Gastroesophageal sphincter (tissue), 4 donors: Measurements from ENCODE around the gene COA3. TPM values are rescaled to one million over a fixed set of nuclear protein-coding genes. Genes with fewer than 3 reads are reported as not detected.
A peak's percentile ranks its signal among the peaks of the same experiment; 100 is the strongest.

Experiments
- ATAC-seq: fragments of 150-250 bp; one replicate; pipeline ENCODE4 v1.9.1; 2016; ENCODE audit warnings: mild to moderate bottlenecking, moderate library complexity
- H3K27ac ChIP-seq, 4 donors: fragments of 200-600 bp; sonication (generic) in 3 of 4; 1 replicate in 3 of 4; 2 replicates in 1 of 4; pipeline ENCODE4 v1.5.1; 2016 to 2019
- H3K27me3 ChIP-seq: fragments of 200-600 bp; sonication (generic); one replicate; pipeline ENCODE4 v1.5.1; 2019
- H3K36me3 ChIP-seq, 2 donors: fragments of 200-600 bp; sonication (generic); one replicate each; pipeline ENCODE4 v1.5.1; 2019; ENCODE audit warnings: control low read depth in 1 of 2
- H3K4me1 ChIP-seq, 3 donors: fragments of 200-600 bp; sonication (generic); 1 replicate in 2 of 3; 2 replicates in 1 of 3; pipeline ENCODE4 v1.5.1; 2016 to 2019; ENCODE audit warnings: control low read depth in 2 of 3
- H3K4me3 ChIP-seq, 2 donors: fragments of 200-600 bp; sonication (generic); one replicate each; pipeline ENCODE4 v1.5.1; 2019; ENCODE audit warnings: mild to moderate bottlenecking in 1 of 2, moderate library complexity in 1 of 2
- H3K9me3 ChIP-seq, 3 donors: fragments of 200-600 bp; sonication (generic); one replicate each; pipeline ENCODE4 v1.5.1; 2017 to 2019; ENCODE audit warnings: control low read depth in 2 of 3
- EP300 ChIP-seq: sonication (generic); formaldehyde crosslinking; IDR thresholded peaks from one replicate; pipeline ENCODE4 v1.6.1; 2017; ENCODE audit warnings: antibody characterized with exemption, mild to moderate bottlenecking
- POLR2A ChIP-seq, 2 donors: fragments of 450-650 bp; IDR thresholded peaks; one replicate each; pipeline ENCODE4 v1.6.1; 2017; ENCODE audit warnings: antibody characterized with exemption in 2 of 2, mild to moderate bottlenecking in 2 of 2, moderate library complexity in 1 of 2
- POLR2AphosphoS5 ChIP-seq: sonication (generic); formaldehyde crosslinking; IDR thresholded peaks from one replicate; pipeline ENCODE4 v1.6.1; 2017; ENCODE audit warnings: antibody characterized with exemption
- WGBS, 2 donors: methylation state at CpG; one replicate each; pipeline ENCODE4 v1.1.5; 2018; ENCODE audit warnings: low coverage in 1 of 2; 5-methylcytosine and 5-hydroxymethylcytosine counted together
- total RNA-seq, 4 donors: library from RNA; depleted of rRNA; stranded (reverse); fragments of >200 nt; gene quantifications; one replicate each; pipeline ENCODE4 v1.1.0, GENCODE V29; 2016
- TF ChIP-seq, protein P1 (sequence below), 4 experiments: fragments of 200-600 bp in 2 of 4; fragments of 450-650 bp in 2 of 4; sonication (generic) in 1 of 4; IDR thresholded peaks; one replicate each; pipeline ENCODE4 v1.5.1; 2017 to 2019; ENCODE audit warnings: antibody characterized with exemption in 4 of 4, mild to moderate bottlenecking in 2 of 4, moderate library complexity in 2 of 4

The COA3 gene
- total RNA-seq, 4 donors from 2014 or later = 55.3 to 81.4 (median 66.8) TPM

- TF ChIP-seq POLR2AphosphoS5 (no peak), POLR2A (IDR thresholded peaks at IDR 0.05) (no peak), EP300 (no peak)
- TF ChIP-seq, protein P1, sequence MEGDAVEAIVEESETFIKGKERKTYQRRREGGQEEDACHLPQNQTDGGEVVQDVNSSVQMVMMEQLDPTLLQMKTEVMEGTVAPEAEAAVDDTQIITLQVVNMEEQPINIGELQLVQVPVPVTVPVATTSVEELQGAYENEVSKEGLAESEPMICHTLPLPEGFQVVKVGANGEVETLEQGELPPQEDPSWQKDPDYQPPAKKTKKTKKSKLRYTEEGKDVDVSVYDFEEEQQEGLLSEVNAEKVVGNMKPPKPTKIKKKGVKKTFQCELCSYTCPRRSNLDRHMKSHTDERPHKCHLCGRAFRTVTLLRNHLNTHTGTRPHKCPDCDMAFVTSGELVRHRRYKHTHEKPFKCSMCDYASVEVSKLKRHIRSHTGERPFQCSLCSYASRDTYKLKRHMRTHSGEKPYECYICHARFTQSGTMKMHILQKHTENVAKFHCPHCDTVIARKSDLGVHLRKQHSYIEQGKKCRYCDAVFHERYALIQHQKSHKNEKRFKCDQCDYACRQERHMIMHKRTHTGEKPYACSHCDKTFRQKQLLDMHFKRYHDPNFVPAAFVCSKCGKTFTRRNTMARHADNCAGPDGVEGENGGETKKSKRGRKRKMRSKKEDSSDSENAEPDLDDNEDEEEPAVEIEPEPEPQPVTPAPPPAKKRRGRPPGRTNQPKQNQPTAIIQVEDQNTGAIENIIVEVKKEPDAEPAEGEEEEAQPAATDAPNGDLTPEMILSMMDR (IDR thresholded peaks at IDR 0.05) = no peak
- ATAC-seq = no peak
- Histone ChIP-seq H3K27ac (peak overlapping the region in 3 of 4 donors; percentile 67 to 79 (median 70)), H3K9me3 (no peaks in the 10 kb centered on the region), H3K4me1 (peaks cover 0 to 37% (median 10%) of the 10 kb centered on the region in 3 donors), H3K27me3 (peaks cover 36% of the 10 kb centered on the region), H3K36me3 (no peaks in the 10 kb centered on the region), H3K4me3 (peak overlapping the region; percentile 33 to 69)
- WGBS, 2 donors = 30 to 35% methylated on average over 5 to 9 of the region's 12 CpGs
Measured at GRCh38 chr17:42761638-42762037, 36.9 kb downstream of the COA3 start.

- no CpG with 5 or more reads among the region's 92 CpGs for WGBS, 2 donors
- Histone ChIP-seq H3K4me3 (peak within 1 kb of the TSS; percentile 33 to 69), H3K27ac (peak within 1 kb of the TSS in 3 of 4 donors; percentile 67 to 79 (median 70)), H3K9me3 (no peaks in the 10 kb centered on the region), H3K27me3 (peaks cover 34% of the 10 kb centered on the region), H3K4me1 (peaks cover 0 to 37% (median 10%) of the 10 kb centered on the region in 3 donors), H3K36me3 (no peaks in the 10 kb centered on the region)
- TF ChIP-seq EP300 = no peak
- TF ChIP-seq POLR2A (IDR thresholded peaks at IDR 0.05) = peak in 1 of 2 donors; percentile 5
- TF ChIP-seq POLR2AphosphoS5 = no peak
- TF ChIP-seq, protein P1 (IDR thresholded peaks at IDR 0.05) = peak in 1 of 4 experiments; percentile 28
- ATAC-seq = peak; percentile 54
Measured at GRCh38 chr17:42760652-42761581, 37.6 kb downstream of the COA3 start, which contains the start of gene RAMP2. RAMP2 (plus strand) TSS chr17:42761227; CDS start chr17:42761262, 35 bp downstream.

GRCh38 chr17:42759982-42760651 is 38.4 kb downstream of the COA3 start:
- peak overlapping the region in 3 of 4 donors; percentile 67 to 79 (median 70) for H3K27ac ChIP-seq
- H3K4me1 ChIP-seq = peaks cover 0 to 37% (median 10%) of the 10 kb centered on the region in 3 donors
- TF ChIP-seq POLR2A (IDR thresholded peaks at IDR 0.05) = no peak
- TF ChIP-seq, protein P1 (IDR thresholded peaks at IDR 0.05) = no peak
- TF ChIP-seq POLR2AphosphoS5 = no peak
- TF ChIP-seq EP300 = no peak
- peaks cover 31% of the 10 kb centered on the region for H3K27me3 ChIP-seq
- ATAC-seq = no peak
- no peaks in the 10 kb centered on the region for H3K36me3 ChIP-seq
- WGBS, 2 donors = 58 to 72% methylated on average over 7 to 9 of the region's 11 CpGs
- no peaks in the 10 kb centered on the region for H3K9me3 ChIP-seq
- H3K4me3 ChIP-seq = peak overlapping the region in 1 of 2 donors; percentile 69

GRCh38 chr17:42754782-42755181 is 43.7 kb downstream of the COA3 start:
- Histone ChIP-seq H3K27me3 (no peaks in the 10 kb centered on the region), H3K4me1 (peaks cover 0 to 23% (median 13%) of the 10 kb centered on the region in 3 donors), H3K9me3 (no peaks in the 10 kb centered on the region), H3K4me3 (no peak overlapping the region), H3K27ac (peak overlapping the region in 2 of 4 donors; percentile 30 to 32), H3K36me3 (no peaks in the 10 kb centered on the region)
- ATAC-seq = peak; percentile 96
- TF ChIP-seq EP300 = no peak
- TF ChIP-seq, protein P1 (IDR thresholded peaks at IDR 0.05) = no peak
- TF ChIP-seq POLR2AphosphoS5 = no peak
- 20 to 58% methylated on average over 1 to 2 of the region's 3 CpGs for WGBS, 2 donors
